ENCODE results near the gene MAST1. TPM values are rescaled to one million over a fixed set of nuclear protein-coding genes. Genes with fewer than 3 reads are reported as not detected.

Gene MAST1
- total RNA-seq, 2 experiments from 2014 or later, result 2.4 to 3.0 TPM

DNA sequence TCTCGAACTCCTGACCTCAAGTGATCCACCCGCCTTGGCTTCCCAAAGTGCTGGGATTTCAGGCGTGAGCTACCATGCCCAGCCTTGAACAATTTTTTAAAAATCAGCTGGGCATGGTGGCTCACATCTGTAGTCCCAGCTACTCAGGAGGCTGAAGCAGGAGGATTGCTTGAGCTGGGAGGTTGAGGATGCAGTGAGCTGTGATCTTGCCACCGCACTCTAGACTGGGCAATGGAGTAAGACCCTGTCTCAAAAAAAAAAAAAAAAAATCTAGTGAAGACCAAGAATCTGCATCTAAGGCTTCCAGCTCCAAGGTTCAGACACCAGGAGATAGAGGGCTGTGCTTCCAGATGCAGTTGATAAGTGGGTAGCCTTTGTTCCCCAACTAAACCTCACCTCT, 25.8 kb downstream of the MAST1 start:
- Mint-ChIP-seq H3K27me3 (no peaks in the 10 kb centered on the region), H3K27ac (no peak overlapping the region), H3K4me1 (ENCODE audit: low read depth) (peaks cover 3% of the 10 kb centered on the region), H3K36me3 (ENCODE audit: low read depth) (no peaks in the 10 kb centered on the region), H3K4me3 (no peak overlapping the region), H3K9me3 (no peaks in the 10 kb centered on the region)
- DNase-seq, result no peak
- no peak for ATAC-seq
- ChIA-PET POLR2A (interaction anchor here (0.7 to 1.8 kb wide), 2 partner anchors 9 to 18 kb away, joined by 4 to 6 read pairs; no protein-coding TSS in a partner anchor), CTCF (interaction anchor here (0.9 to 5.7 kb wide), 5 partner anchors 17 to 230 kb away, joined by 3 to 38 read pairs (median 4); no protein-coding TSS in a partner anchor)
- intact Hi-C loops (cut with micrococcal nuclease), result no loop called here
- TF ChIP-seq CTCF (IDR thresholded peaks at IDR 0.05), result no peak

DNA sequence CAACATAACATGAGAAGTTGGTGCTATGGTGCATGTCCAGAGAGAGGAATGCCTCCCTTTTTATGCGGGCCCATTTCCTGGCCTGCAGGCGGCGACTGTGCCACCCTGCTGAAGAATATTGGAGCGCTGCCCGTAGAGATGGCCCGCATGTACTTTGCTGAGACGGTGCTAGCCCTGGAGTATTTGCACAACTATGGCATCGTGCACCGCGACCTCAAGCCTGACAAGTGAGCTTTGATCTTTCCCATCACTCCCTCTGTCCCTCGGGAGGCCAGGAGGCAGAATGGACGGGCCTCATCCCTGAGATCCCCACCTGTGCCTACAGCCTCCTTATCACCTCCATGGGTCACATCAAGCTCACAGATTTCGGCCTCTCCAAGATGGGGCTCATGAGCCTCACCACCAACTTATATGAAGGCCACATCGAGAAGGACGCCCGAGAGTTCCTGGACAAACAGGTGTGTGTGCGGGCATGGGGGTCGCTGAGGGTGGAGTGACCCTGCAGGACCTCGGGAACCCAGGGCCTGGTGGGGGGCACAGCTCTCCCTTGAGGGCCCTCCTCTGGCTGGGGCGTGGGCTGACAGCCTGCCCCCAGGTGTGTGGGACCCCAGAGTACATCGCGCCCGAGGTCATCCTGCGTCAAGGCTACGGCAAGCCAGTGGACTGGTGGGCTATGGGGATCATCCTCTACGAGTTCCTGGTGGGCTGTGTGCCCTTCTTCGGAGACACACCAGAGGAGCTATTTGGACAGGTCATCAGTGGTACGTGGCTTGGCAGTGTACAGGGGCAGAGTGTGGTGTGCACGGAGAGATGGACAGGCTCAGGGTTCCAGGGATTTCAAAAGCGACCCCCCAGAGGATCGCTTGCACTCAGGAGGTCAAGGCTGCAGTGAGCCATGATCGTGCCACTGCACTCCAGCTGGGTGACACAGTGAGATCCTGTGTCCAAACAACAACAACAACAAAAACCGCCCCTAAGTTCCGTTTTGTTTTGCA, 26.7 kb downstream of the MAST1 start:
- POLR2A ChIA-PET, result interaction anchor here (0.7 to 1.8 kb wide), 3 partner anchors 8 to 168 kb away, joined by 3 to 6 read pairs (median 4); no protein-coding TSS in a partner anchor
- no peaks in the 10 kb centered on the region for H3K36me3 Mint-ChIP-seq (ENCODE audit: low read depth)
- intact Hi-C loops (cut with micrococcal nuclease), result no loop called here
- CTCF ChIA-PET, result interaction anchor here (0.8 to 5.7 kb wide), 5 partner anchors 18 to 108 kb away, joined by 3 to 38 read pairs (median 3); no protein-coding TSS in a partner anchor
- no peak overlapping the region for H3K27ac Mint-ChIP-seq
- no peaks in the 10 kb centered on the region for H3K27me3 Mint-ChIP-seq
- no peak for ATAC-seq
- no peaks in the 10 kb centered on the region for H3K9me3 Mint-ChIP-seq
- no peak overlapping the region for H3K4me3 Mint-ChIP-seq
- no peak for DNase-seq
- no peak for TF ChIP-seq CTCF (IDR thresholded peaks at IDR 0.05)
- peaks cover 3% of the 10 kb centered on the region for H3K4me1 Mint-ChIP-seq (ENCODE audit: low read depth)

DNA sequence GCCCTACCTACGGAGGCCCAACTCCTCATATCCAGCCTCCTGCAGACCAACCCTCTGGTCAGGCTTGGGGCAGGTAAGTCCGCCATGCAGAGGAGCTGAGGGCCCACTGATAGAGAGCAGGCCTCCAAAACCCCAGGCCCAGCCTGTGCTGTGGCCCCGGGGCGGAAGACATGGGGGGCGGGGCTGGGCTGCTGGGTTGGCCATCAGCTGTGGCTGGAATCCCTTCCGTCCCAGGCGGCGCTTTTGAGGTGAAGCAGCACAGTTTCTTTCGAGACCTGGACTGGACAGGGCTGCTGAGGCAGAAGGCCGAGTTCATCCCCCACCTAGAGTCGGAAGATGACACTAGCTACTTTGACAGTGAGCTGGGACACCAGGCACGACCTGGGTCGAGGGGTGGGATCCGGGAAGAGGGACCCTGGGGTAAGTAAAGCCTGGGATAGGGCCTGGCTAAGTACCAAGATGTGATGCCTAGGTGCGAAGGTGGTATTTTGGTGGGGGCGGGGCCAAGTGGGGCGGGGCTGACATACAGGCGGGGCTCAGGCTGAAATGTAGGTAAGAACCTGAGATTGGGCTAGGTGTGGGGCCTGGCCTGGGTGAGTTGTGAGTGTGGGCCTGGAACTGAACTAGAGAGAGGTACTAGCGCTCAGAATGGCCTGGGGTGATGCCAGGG, 27.6 kb downstream of the MAST1 start:
- POLR2A ChIA-PET, result no interaction called here
- Mint-ChIP-seq H3K4me3 (no peak overlapping the region), H3K36me3 (ENCODE audit: low read depth) (no peaks in the 10 kb centered on the region)

GRCh38 chr19:12866416-12867119, 28.3 kb downstream of the MAST1 start:
- H3K36me3 Mint-ChIP-seq (ENCODE audit: low read depth), result no peaks in the 10 kb centered on the region
- POLR2A ChIA-PET, result no interaction called here
- no peak overlapping the region for H3K27ac Mint-ChIP-seq
- CTCF ChIA-PET, result interaction anchor here (1.2 to 5.7 kb wide), 3 partner anchors 19 to 106 kb away, joined by 3 to 38 read pairs (median 12); no protein-coding TSS in a partner anchor
- TF ChIP-seq CTCF (IDR thresholded peaks at IDR 0.05), result no peak
- H3K27me3 Mint-ChIP-seq, result no peaks in the 10 kb centered on the region
- ATAC-seq (no peak), DNase-seq (no peak)
- H3K9me3 Mint-ChIP-seq, result no peaks in the 10 kb centered on the region
- intact Hi-C loops (cut with micrococcal nuclease), result no loop called here
- H3K4me1 Mint-ChIP-seq (ENCODE audit: low read depth), result peaks cover 3% of the 10 kb centered on the region
- no peak overlapping the region for H3K4me3 Mint-ChIP-seq

More for the DNA sequence above, 27.6 kb downstream of the MAST1 start:
- no peaks in the 10 kb centered on the region for H3K27me3 Mint-ChIP-seq
- ATAC-seq, result no peak
- no peak for TF ChIP-seq CTCF (IDR thresholded peaks at IDR 0.05)
- DNase-seq, result no peak
- H3K27ac Mint-ChIP-seq, result no peak overlapping the region
- no peaks in the 10 kb centered on the region for H3K9me3 Mint-ChIP-seq
- intact Hi-C loops (cut with micrococcal nuclease), result no loop called here
- H3K4me1 Mint-ChIP-seq (ENCODE audit: low read depth), result peaks cover 3% of the 10 kb centered on the region
- CTCF ChIA-PET, result interaction anchor here (0.8 to 5.7 kb wide), 3 partner anchors 18 to 108 kb away, joined by 3 to 38 read pairs (median 3); no protein-coding TSS in a partner anchor
